ENCODE results near the gene GPR84.

DNA sequence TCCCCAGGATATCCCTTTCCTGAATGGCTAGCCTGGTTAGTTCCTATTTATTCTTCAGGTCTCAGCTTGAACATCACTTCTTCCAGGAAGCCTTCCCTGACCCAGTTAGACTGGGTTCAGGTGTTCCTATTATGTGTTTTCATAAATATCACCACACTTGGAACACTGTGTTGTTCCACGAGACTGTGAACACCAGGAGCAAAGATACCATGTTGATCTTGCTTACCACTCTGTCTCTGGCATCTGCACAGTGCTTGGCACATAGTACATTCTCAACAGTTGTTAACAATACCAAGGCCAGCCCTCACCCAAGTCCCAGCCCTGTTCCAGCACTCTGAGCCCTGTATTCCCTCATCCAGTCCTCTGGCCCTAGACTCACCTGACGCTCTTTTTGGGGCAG, 33.9 kb upstream of the GPR84 start:
- TF ChIP-seq CTCF (IDR thresholded peaks at IDR 0.05) (no peak), POLR2A (IDR thresholded peaks at IDR 0.05) (no peak), POLR2AphosphoS5 (IDR thresholded peaks at IDR 0.05; ENCODE audit: insufficient read depth in 1 of 2, low read depth in 1 of 2) (no peak)

All from vagina (tissue), 2 donors.